ENCODE data around the gene CNTN5.

CNTN5 gene

DNA sequence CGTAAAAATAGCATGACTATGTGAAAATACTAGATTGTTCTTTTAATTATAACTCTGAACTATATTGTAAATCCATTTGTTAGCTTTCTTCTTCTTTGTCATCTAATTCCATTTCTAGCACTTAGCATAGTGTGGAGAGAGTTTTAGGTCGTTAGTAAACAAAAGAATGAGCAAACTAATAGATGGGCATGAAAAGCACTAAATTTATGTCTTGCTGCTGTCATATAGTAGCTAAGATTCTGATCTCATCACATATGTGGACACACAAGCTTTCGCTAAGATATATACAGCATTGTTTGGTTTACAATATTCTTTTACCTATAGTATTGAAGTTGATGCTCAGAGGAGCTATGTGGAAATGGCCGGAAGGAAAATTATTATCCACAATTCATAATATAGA is 370.5 kb downstream of the CNTN5 start:
- no peak for DNase-seq (ENCODE audit: low spot score)

DNA sequence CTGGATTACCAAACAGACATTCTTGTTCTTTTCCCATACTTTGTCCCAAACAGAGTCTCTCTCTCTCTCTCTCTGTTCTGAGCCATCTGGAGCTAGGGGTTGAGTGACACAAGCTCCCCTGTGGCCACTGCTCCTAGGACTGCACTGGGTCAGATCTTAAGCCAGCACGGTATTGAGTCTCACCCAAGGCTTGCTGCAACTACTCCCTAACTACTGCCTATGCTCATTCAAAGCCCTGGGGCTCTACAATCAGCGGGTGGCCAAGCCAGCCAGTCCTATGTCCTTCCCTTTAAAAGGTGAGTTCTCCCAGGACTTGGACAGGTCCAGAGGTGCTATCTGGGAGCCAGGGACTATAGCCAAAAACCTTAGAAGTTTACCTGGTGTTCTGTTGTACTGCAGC is 385.6 kb downstream of the CNTN5 start:
- DNase-seq (ENCODE audit: low spot score), result no peak

DNA sequence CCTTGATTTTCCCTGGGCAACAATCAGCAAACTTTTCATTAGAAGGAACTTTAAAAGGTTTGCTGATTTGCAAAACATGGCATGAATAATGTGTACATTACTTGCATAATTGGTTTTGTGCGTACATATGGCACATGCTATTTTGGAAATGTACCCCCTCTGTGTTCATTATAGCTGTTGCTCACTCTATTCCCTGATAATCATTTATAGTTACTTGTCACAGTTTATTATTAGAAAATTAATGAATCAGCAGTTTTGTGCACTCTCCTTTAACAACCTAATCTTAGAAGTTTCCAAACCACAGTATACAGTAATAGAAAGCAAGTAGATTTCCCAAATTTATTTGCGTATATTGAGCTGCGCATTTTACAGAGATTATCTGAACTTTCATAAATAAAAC is 389.9 kb downstream of the CNTN5 start:
- DNase-seq (ENCODE audit: low spot score), result no peak

DNA sequence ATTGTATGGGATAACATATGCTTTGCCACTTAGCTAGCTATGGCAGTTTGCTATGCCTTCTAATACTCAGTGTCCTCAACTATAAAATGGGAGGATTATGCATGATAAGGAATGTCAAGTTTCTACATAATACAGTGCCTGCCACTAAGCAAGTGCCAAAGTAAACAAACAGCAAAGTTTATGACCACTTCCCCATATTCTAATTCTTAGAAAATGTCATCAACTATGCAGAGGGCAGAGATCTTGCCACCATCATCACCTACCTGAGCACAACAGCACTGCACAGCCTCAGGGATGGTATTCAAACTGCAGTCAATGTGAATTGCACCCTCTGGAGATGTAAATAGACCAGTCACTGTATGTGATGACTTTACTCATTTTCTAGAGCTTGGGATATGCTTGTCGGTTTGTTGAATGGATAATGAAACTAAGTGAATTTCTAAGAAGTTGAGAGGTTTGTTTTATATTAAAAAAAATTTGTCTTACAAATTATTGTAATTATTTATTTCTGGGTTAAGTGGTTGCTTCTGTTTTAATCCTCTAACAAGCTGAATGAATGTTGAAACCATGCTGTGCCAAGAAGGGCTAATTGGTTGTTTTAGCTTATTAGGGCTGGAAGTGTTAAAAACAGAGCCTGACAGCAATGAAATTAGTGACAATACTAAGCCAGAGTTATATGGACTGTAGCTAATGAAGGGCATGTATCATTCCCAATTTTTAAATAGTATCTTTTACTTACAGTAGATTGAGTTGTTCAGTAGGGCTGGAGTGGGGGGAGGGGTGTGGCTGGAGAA is 398.4 kb downstream of the CNTN5 start:
- no peak for DNase-seq (ENCODE audit: low spot score)

DNA sequence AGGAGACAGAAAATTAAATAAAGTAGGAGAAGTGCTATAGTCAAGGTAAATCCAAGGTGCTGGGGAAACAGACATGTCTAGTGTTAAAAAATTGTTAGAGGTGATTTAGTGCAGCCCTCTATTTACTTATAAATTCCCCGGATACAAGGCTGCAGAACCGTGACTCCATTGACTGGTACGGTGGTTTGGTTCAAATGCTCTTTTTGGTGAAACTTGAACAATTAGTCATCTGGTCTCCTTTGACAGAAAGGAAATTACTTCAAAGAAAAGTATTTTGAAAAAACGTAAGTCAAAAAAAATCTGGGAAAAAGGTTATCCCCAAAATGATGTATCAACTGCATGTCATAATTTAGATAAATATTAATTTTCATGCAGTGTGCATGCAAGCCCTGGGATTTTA is 399.2 kb downstream of the CNTN5 start:
- no peak for DNase-seq (ENCODE audit: low spot score)

DNA sequence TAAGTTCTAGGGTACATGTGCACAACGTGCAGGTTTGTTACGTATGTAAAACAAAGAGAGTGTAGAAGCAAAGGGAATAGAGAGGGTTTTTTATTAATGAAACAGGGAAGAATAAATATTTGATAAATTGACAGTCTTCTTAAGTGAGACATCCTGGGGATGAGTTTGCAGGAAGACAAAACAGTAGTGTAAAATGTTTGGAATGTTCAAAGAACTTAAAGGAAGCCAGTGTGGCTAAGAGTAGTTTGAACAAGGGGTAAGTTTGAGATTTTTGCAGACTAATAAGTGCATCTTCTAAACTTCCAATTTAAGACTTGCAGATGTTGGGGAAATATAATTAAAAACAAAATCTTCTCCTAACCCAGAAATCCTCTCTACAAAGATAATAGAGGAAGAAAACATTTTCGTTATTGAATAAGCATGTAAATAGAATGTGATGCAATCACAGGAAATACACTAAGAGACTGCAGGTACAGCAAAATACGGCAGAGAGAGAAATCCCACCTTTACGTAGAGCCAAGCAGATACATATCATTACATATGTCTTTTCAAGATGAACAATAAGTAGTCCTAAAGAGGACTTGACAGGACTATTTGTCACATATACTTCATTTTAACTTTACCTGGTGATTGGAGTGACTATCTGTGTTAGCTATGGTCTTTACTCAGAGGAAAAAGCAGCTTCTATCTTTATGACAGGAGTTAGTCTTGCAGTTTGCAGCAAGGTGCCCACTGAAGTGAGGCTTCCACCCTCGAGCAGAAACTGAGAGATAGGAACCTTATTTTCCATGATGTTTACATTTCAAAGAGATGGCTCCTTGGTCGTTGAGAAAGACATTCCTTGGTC is 402.1 kb downstream of the CNTN5 start:
- DNase-seq (ENCODE audit: low spot score), result no peak

DNA sequence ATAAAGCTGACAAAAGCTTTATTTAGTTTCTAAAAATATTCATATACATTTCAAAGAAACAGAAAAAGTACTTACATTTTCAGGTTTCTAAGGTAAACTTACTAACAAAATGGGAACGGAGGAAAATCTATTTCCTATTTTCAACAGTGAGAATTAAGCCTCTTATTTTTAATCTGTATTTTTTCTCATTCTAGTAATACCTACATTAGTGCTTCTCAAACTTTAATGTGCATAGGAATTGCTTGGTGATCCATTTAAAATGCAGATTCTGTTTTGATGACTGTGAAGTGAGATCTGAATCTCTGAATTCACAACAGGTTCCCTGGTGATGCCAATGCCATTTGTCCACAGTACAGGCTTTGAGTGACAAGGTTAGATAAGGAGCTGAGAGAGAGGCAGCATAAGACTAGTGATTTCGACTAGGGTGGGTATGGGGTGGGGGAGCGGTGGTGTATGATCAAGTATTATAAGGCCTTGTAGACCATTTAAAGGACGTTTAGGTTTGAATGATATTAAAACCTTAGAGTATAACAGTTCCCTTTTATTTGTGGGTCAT is 402.8 kb downstream of the CNTN5 start:
- DNase-seq (ENCODE audit: low spot score), result no peak

DNA sequence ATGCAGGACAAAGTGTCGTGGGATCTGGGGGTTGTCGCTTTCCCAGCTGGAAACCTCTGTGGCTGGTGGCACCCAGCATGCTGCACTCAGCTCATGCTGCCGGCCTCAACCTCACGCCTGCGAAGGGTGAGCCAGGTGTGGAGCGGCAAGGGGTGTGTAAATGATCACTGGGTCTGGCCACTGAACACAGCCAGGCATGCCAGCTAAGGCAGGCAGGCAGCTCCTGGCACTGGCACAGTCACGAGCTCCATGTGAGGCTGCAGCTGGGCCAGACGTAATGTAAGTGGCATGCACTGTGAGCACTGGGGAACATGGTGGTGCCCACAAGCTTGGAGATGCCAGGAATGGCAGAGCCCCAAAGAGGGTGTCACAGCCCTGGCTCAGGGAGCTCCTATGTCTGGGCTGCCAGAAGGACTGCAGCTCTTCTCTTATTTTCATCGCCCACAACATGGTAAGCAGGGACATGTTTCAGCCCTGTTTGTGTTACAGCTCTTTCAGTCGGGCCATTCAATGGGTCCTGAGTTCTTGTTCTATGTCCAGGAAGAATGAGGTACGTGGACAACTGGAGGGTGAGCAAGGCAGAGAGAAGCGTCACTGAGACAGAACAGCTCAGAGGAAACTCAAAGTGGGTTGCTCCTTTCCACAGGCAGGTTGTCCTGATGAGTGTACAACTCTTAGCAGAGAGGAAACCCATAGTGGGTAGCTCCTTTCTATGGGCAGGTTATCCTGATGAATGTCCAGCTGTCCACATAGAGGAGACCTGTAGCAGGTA is 403.8 kb downstream of the CNTN5 start:
- DNase-seq (ENCODE audit: low spot score), result no peak

DNA sequence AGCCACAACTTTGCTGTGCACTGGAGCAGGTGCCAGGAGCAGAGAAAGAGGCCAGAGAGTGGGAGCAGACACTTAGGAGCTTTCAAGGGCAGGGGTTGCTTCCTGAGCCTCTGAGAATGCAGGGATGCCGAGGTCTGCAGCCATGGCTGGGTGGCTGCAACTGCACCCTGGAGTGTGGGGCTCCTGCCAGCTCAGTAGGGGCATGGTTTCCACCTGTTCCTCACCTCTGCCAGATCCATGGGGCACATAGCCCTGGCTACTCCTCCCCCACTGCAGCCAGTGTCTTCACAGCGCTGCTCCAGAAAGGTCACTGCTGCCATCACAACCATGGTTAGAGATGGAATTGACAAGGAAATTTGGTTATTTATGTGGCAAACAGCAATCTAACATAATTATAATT is 404.8 kb downstream of the CNTN5 start:
- no peak for DNase-seq (ENCODE audit: low spot score)

DNA sequence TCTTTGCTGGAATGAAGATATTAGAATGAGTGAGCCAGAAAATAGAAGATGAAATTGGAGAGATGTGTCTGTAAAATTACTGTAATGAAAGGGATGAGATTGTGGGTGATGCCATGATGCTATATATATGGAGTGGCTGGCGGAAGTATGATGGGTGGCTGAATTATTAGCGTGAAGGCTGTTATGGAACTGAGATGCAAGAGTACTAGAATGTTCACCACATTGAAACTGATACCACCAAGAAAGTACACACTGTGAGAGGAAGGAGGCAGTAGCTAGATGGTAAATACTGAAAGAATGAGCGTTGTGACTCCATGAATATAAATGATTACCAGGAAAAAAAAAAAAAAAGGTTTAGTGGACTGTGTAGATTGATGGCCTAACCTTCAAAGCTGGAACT is 411.9 kb downstream of the CNTN5 start:
- no peak for DNase-seq (ENCODE audit: low spot score)

DNA sequence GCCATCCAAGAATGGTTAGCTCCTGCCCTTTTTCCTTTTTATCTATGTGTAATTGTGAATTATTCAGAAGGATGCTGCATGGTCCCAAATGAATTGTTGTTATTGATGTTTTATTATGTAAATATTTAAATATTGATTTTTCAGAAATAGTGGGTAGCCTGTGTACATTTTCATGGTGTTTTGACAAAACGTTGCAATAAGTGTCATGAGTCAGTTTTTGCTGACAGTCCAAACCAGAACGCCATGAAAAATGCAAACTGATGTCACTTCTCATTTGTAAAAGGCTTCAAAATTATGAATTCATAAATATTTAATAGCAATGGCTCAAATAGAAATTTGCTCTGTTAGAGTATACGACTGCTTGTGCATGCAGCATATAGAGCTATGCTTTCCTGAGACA is 422.5 kb downstream of the CNTN5 start:
- DNase-seq (ENCODE audit: low spot score), result no peak

DNA sequence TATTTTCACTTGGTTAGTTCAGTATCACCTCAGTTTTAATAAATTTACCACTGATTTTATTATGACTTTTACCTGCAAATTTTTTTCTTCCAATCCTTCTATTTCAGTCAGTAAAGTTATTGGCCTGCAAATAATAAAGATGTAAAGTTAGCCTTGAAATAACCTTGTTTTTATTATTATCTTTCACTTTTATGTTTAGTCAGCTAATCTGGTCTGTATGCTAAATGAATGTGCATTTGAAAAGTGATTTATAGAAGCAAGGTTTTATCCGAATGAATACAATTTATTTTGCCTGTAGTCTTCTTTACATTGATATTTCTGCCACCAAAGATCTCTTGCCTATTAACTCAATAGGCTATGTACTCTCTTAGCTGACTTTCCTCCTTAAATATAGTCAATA is 425.7 kb downstream of the CNTN5 start:
- no peak for DNase-seq (ENCODE audit: low spot score)

DNA sequence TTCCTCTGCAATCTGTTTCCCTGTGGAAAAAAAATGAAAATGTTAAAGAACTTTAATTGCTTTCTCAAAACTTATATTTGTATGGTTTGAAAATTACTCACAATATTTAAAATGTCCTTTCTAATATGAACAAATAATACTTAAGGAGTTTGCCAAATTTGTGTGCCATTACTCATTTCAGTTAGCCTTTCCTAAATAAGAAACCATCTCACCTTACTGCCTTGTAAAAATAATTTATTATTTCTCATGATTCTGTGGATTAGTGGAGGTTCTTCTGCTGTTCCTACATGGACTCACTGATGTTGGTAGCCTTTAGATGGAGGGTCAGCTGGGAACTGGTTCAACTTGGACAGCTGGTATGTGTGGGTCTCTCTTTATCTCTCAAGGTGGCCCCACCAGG is 428.6 kb downstream of the CNTN5 start:
- no peak for DNase-seq (ENCODE audit: low spot score)

DNA sequence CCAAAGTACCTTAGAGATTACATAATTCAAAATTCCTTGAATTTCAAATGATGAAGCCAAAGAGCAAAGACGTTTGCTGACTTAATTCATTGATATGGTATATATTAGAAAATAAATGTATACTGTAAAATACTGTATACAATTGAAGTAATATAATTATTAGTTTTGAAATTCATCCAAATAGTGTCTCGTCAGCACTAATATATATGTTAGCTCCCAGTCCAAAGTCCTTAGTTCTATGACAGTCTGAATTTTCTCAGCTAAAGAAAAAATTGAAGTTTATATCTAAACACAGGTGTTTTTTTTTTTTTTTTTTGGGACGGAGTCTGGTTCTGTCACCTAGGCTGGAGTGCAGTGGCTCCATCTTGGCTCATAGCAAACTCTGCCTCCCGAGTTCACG is 431.3 kb downstream of the CNTN5 start:
- no peak for DNase-seq (ENCODE audit: low spot score)

DNA sequence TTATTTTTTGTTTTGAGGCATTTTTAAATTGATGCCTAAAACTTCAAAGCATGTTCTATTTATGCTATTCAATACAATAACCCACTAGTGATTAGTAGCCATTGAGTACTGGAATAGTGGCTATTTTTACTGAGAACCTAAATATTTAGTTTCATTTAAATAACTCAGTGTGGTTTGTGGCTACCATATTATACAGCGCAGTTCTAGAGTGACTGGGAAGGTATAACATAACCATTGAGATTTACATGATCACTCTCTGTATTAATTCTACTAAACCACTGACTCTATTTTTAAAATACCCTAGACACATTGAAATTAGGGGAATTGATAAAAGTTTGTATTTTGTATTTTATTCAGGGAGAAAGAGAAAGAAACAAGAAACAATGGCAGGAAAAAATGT is 441.2 kb downstream of the CNTN5 start:
- DNase-seq (ENCODE audit: low spot score), result no peak

DNA sequence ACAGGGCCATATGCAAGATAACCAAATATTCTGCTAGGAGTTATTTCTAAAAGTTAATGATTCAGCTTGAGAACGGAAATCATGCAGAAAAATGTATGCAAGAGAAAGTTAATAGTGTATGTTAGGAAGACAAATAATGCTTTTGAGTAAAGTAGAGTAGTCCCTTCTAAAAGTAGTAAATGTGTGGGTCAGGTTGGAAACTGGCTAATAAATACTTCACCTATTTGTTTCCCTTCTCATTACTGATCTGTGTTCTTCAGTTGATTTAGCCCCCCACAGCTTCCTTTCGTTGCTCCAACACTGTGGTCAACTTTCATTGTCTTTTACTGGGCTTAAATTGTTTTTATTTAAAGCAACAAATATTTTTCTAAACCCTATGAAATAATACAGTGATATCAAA is 444.2 kb downstream of the CNTN5 start:
- DNase-seq (ENCODE audit: low spot score), result no peak

DNA sequence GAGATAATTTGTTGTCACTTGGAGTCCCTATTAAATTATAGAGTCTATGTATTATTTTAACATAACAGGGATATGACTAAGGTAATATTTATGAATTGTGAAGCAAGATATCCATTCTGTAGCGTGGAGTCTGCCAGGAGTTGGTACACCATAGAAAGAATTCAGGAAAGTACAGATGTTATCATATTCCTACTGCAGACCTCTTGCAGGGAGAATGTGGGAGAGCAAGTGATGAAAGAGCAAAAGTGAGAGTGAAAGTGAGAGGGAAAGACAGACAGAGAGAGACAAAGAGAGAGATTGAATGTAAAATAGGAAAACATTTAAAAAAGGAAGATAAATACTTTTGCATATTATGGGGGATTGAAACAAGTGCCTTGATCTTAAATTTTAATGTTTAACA is 468.8 kb downstream of the CNTN5 start:
- DNase-seq (ENCODE audit: low spot score), result no peak

DNA sequence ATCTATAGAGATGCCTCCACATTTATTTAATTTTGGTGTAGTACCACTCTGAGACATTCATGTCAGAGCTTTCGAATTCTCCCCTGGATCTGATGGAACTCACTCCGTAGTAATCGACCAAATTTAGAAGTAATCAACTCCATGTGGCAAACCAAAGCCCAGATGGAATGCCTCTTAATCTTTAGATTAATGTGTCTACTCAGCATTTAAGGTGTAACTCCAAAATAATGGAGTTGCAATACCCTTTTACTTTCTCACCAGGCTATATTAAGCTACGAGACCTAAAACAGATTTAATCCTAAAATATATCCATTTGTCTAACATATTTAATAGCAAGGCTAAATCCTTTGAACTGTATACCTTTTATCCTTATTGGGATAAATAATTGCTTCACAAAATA is 473.3 kb downstream of the CNTN5 start:
- DNase-seq (ENCODE audit: low spot score), result no peak

DNA sequence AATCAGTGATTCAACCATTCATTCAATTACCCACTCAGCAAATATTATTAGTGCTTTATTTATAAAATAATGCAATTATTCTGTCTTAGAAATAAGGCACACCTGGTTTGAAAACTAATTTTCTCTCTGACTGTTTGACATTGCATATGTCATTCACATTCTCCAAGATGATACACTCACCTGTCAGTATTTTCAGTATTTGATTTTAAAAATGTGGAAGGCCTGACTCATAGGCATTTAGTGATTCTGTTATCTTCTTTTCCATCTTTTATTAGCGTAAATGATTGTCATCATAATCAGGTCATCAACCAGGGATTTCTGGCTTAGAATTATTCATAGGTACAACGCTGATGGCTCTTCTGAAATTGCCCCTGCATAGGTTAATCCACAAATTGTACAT is 480.9 kb downstream of the CNTN5 start:
- DNase-seq (ENCODE audit: low spot score), result no peak

DNA sequence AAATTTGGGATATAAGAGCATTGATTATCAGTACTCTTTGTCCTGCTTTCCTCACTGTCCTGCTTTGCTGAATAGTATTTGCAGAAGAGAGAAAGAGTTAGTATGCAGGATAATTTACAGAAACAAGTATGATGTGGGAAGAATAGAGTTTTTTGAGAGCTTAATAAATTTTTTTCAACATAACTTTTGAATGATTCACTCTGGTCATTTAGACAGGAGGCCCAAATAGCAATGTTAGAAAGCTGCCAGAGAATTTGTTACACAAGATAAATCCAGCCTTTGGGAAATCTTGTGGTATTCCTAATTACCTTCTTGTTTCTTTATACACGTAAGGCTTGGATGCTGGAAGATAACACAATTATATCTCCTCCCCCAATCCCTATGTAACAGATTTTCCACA is 484.6 kb downstream of the CNTN5 start:
- no peak for DNase-seq (ENCODE audit: low spot score)

DNA sequence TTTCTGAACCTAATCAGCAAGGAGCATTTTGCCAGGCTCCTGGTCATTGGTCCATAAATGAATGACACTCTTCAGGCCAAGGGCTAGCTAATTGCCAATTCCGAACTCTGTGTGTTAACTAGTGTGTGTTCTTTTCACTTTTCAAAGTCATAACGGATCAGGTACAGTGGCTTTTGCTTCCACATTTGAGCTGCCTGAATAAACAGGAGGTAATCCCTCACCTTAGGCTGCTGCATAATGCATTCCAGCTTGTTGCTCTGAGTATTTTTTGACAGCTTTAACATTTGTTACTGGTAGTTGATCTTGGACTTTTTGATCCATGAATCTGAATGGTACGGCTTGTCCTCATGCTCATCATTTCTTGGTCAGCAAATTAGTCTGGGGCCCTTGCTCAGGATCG is 485.1 kb downstream of the CNTN5 start:
- DNase-seq (ENCODE audit: low spot score), result no peak

DNA sequence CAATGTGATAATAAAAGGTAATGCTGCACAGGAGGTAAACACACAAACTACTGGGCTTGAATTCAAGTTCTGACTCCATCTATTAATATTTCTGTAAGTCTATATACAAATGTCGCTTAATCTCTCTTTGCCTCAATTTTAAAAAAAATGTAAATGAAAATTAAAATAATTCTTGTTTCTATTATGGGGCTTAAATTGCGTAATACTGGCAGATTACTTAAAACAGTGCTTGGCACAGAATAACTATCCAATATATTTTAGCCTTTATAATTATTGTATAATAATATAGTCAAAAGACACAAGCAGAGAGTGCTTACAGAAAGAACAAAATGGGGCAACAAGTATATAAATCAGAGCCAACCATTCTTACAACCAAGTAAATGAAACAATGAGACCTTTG is 489.1 kb downstream of the CNTN5 start:
- DNase-seq (ENCODE audit: low spot score), result no peak

DNA sequence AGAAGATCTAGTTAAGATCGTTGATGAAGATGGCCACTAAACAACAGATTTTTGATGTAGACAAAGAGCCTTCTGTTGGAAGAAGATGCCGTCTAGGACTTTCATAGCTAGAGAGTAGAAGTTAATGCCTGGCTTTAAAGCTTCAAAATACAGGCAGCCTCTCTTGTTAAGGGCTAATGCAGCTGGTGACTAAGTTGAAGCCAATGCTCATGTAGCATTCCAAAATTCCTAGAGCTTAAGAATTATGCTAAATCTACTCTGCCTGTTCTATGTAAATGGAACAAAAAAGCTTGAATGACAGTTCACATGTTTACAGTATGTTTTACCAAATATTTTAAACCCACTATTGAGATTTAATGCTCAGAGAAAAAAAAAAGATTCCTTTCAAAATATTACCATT is 492.6 kb downstream of the CNTN5 start:
- DNase-seq (ENCODE audit: low spot score), result no peak
